HL-60 (cell line): Measurements from ENCODE around the gene TTC9.

Experiments used
- DNase-seq, 2 experiments: peaks; one replicate each; pipeline ENCODE4 v3.0.0-alpha.2; 2010 to 2020; ENCODE audit warnings: low read depth in 1 of 2, low spot score in 1 of 2
- H3K27ac ChIP-seq: fragments of 250-450 bp; sonication (Bioruptor Pico); replicated peaks from 2 replicates; pipeline ENCODE4 v1.5.1; 2020; ENCODE audit warnings: mild to moderate bottlenecking, moderate library complexity
- H3K27me3 ChIP-seq: fragments of 250-450 bp; sonication (Bioruptor Pico); 2 replicates; pipeline ENCODE4 v1.5.1; 2021; ENCODE audit warnings: mild to moderate bottlenecking, moderate library complexity; ENCODE audit not compliant: insufficient read depth, poor library complexity, severe bottlenecking
- H3K4me3 ChIP-seq: replicated peaks from 2 replicates; pipeline ENCODE4 v1.5.1; 2011; ENCODE audit warnings: mild to moderate bottlenecking, control low read depth, low read length; ENCODE audit not compliant: insufficient read depth
- CTCF ChIP-seq: IDR thresholded peaks from one replicate; pipeline ENCODE4 v1.5.1; 2011; ENCODE audit warnings: low read length, control low read depth, inconsistent platforms; ENCODE audit not compliant: insufficient read depth
- GABPA ChIP-seq: IDR thresholded peaks from 2 replicates; pipeline ENCODE4 v1.6.1; 2012; ENCODE audit warnings: low read depth
- POLR2AphosphoS5 ChIP-seq: IDR thresholded peaks from 2 replicates; pipeline ENCODE4 v1.6.1; 2012; ENCODE audit warnings: low read depth
- REST ChIP-seq: IDR thresholded peaks from 2 replicates; pipeline ENCODE4 v1.6.1; 2012; ENCODE audit warnings: low read depth; ENCODE audit not compliant: insufficient replicate concordance
- SPI1 ChIP-seq: IDR thresholded peaks from 2 replicates; pipeline ENCODE4 v1.6.1; 2012; ENCODE audit warnings: low read depth, mild to moderate bottlenecking, borderline replicate concordance

The TTC9 gene

GRCh38 chr14:70711451-70711850, 69.7 kb downstream of the TTC9 start:
- TF ChIP-seq SPI1 (no peak), POLR2AphosphoS5 (no peak), CTCF (no peak), REST (no peak), GABPA (no peak)
- no peak overlapping the region for H3K4me3 ChIP-seq
- no peak for DNase-seq
- H3K27ac ChIP-seq: no peak overlapping the region
- no peaks in the 10 kb centered on the region for H3K27me3 ChIP-seq

- H3K27me3 ChIP-seq: no peaks in the 10 kb centered on the region
- H3K27ac ChIP-seq: no peak overlapping the region
- no peak for DNase-seq
- no peak for TF ChIP-seq SPI1
- no peak for TF ChIP-seq REST
- no peak for TF ChIP-seq GABPA
- TF ChIP-seq CTCF: no peak
- no peak for TF ChIP-seq POLR2AphosphoS5
- H3K4me3 ChIP-seq: no peak overlapping the region
Observed at GRCh38 chr14:70713096-70713495, 71.4 kb downstream of the TTC9 start.

- no peak for DNase-seq
- Histone ChIP-seq H3K27ac (no peak overlapping the region), H3K27me3 (no peaks in the 10 kb centered on the region), H3K4me3 (no peak overlapping the region)
- TF ChIP-seq REST (no peak), GABPA (no peak), CTCF (no peak), POLR2AphosphoS5 (no peak), SPI1 (no peak)
Observed at GRCh38 chr14:70713511-70713916, 71.8 kb downstream of the TTC9 start.
